ENCODE measurements around the gene AOC2.
"Not testable (repeated sequence)": the region's sequence is repeated elsewhere in the genome, so short reads cannot be mapped to it uniquely, and the experiment has no call there.

The AOC2 gene

DNA sequence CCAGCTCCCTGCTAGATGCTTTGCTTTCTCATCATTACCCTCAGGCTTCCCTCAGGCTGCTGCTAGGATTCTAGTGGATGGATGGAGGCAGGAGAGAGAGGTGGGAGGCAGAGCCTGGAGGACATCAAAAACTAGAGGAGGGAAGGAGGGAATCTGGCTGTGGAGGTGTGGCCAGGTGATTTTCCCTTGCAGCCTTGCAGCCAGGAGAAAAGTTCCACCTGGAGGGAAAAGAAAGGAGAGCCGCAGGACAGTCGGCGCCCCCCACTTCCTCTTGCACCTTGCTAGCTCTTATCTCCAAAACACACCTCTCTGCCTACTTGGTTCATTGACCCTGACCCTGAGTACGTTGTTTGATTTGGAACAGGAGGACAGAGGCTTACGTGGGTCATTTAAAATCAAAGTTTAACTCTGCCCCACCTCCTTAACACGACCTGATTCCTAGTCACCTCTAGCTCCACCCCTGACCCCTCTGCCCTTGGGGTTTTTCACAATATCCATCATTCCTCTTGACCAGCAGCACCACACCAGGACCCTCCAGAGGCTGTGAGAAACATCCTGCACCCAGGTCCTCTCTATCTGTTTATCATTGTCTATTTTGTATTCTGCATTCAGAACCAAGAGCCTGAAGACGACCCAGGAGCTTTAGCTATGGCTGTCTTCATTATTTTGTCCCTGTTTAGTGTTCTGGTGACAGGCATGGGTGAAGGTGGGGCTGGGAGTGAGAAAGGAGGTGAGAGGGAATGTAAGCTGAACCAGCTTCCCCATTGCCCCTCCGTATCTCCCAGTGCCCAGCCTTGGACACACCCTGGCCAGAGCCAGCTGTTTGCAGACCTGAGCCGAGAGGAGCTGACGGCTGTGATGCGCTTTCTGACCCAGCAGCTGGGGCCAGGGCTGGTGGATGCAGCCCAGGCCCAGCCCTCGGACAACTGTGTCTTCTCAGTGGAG is 22.5 kb downstream of the AOC2 start:
- in situ Hi-C loops (cut with MboI; ENCODE audit: low sequenced_read_pairs, unreplicated experiment): no loop called here
- no peak for DNase-seq (ENCODE audit: low spot score)
- TF ChIP-seq, protein P1, sequence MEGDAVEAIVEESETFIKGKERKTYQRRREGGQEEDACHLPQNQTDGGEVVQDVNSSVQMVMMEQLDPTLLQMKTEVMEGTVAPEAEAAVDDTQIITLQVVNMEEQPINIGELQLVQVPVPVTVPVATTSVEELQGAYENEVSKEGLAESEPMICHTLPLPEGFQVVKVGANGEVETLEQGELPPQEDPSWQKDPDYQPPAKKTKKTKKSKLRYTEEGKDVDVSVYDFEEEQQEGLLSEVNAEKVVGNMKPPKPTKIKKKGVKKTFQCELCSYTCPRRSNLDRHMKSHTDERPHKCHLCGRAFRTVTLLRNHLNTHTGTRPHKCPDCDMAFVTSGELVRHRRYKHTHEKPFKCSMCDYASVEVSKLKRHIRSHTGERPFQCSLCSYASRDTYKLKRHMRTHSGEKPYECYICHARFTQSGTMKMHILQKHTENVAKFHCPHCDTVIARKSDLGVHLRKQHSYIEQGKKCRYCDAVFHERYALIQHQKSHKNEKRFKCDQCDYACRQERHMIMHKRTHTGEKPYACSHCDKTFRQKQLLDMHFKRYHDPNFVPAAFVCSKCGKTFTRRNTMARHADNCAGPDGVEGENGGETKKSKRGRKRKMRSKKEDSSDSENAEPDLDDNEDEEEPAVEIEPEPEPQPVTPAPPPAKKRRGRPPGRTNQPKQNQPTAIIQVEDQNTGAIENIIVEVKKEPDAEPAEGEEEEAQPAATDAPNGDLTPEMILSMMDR (IDR thresholded peaks at IDR 0.05; ENCODE audit: borderline replicate concordance, control extremely low read depth, extremely low read depth, insufficient read depth, missing control alignments): no peak

DNA sequence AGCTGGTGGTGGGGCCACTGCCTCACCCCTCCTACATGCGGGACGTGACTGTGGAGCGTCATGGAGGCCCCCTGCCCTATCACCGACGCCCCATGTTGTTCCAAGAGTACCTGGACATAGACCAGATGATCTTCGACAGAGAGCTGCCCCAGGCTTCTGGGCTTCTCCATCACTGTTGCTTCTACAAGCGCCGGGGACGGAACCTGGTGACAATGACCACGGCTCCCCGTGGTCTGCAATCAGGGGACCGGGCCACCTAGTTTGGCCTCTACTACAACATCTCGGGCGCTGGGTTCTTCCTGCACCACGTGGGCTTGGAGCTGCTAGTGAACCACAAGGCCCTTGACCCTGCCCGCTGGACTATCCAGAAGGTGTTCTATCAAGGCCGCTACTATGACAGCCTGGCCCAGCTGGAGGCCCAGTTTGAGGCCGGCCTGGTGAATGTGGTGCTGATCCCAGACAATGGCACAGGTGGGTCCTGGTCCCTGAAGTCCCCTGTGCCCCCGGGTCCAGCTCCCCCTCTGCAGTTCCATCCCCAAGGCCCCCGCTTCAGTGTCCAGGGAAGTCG is 23.4 kb downstream of the AOC2 start:
- in situ Hi-C loops (cut with MboI; ENCODE audit: low sequenced_read_pairs, unreplicated experiment); DNase-seq (ENCODE audit: low spot score): not testable (repeated sequence)

DNA sequence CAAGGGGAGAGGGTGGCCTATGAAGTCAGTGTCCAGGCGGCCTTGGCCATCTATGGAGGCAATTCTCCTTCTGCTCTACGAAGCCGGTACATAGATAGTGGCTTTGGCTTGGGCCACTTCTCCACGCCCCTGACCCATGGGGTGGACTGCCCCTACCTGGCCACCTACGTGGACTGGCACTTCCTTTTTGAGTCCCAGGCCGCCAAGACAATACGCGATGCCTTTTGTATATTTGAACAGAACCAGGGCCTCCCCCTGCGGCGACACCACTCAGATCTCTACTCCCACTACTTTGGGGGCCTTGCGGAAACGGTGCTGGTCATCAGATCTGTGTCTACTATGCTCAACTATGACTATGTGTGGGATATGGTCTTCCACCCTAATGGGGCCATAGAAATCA is 24.0 kb downstream of the AOC2 start:
- no peak for DNase-seq (ENCODE audit: low spot score)
- TF ChIP-seq, protein P1 (IDR thresholded peaks at IDR 0.05; ENCODE audit: borderline replicate concordance, control extremely low read depth, extremely low read depth, insufficient read depth, missing control alignments): no peak
- in situ Hi-C loops (cut with MboI; ENCODE audit: low sequenced_read_pairs, unreplicated experiment): no loop called here

DNA sequence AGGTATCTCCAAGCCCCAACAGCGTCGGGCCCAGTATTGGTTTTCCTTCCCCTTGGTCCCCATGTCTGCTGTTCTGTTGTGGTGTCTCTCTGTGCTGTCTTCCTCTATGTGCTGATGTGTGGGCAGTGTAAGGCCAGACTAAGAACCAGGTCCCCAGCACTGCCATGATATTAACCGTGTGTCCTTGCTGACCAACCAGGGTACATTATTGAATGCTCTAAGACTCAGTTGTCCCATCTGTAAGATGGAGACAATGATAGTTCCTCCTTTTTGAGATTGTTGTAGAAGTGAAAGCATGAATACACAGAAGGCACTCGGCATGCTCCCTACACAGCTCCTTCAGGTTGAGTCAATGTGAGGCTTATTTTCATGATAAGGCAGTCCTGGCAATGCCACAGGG is 27.3 kb downstream of the AOC2 start:
- TF ChIP-seq, protein P1 (IDR thresholded peaks at IDR 0.05; ENCODE audit: borderline replicate concordance, control extremely low read depth, extremely low read depth, insufficient read depth, missing control alignments): no peak
- in situ Hi-C loops (cut with MboI; ENCODE audit: low sequenced_read_pairs, unreplicated experiment): no loop called here
- no peak for DNase-seq (ENCODE audit: low spot score)

DNA sequence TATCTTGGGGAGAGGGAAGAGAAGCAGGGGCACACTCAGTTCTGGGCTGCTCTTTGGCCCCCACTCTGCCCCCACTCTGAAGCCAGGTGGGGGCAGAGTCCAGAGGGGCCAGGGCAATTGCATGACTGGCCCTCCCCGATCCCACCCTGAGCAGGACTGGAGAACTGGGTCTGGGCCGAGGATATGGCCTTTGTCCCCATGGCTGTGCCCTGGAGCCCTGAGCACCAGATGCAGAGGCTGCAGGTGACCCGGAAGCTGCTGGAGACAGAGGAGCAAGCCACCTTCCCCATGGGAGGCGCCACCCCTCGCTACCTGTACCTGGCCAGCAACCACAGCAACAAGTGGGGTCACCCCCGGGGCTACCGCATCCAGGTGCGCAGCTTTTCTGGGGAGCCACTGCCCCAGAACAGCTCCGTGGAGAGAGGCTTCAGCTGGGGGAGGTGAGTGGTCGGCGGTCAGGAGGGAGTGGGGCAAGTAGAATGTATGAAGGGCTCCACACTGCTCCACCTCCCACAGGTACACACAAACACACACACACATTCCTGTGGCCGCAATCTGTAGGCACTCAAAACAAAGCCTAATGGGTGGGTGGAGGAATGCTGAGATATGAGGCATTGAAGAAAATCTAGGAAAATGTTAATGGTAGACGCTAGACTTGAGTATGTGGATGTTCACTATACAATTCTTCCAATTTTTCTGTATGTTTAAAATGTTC is 28.0 kb downstream of the AOC2 start:
- in situ Hi-C loops (cut with MboI; ENCODE audit: low sequenced_read_pairs, unreplicated experiment): no loop called here
- TF ChIP-seq, protein P1 (IDR thresholded peaks at IDR 0.05; ENCODE audit: borderline replicate concordance, control extremely low read depth, extremely low read depth, insufficient read depth, missing control alignments): no peak
- no peak for DNase-seq (ENCODE audit: low spot score)

DNA sequence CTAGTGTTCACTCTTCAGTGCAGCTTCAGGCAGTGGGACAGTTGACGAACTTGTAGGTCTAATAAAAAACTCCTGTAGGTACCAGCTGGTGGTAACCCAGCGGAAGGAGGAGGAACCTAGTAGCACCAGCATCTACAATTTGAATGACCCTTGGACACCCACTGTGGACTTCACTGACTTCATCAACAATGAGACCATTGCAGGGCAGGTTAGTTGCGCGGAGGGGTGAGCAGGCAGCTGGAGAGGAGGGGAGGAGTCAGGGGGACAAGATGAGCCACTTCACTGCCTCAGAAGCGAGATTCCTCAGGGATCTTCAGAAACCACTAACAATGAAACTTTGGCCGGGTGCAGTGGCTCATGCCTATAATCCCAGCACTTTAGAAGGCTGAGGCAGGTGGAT is 28.9 kb downstream of the AOC2 start:
- in situ Hi-C loops (cut with MboI; ENCODE audit: low sequenced_read_pairs, unreplicated experiment): no loop called here
- no peak for DNase-seq (ENCODE audit: low spot score)
- TF ChIP-seq, protein P1 (IDR thresholded peaks at IDR 0.05; ENCODE audit: borderline replicate concordance, control extremely low read depth, extremely low read depth, insufficient read depth, missing control alignments): no peak

DNA sequence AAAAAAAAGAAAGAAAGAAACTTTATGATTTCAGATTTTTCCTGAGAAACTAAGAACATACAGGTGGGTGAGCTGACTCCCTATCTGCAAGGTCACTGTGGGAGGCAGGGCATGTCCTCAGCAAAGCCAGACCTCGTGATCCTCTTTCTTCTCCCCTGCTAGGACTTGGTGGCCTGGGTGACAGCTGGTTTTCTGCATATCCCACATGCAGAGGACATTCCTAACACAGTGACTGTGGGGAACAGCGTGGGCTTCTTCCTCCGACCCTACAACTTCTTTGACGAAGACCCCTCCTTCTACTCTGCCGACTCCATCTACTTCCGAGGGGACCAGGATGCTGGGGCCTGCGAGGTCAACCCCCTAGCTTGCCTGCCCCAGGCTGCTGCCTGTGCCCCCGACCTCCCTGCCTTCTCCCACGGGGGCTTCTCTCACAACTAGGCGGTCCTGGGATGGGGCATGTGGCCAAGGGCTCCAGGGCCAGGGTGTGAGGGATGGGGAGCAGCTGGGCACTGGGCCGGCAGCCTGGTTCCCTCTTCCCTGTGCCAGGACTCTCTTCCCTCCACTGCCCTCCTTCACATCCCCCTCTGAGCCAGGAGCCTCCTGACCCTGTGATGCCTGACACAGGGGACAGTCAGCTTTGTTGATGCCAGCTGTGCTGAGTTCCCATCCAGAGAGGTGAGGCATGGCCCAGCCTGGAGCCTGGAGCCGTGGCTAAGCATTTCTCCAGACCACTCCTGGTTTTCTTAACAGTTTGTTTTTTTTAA is 29.7 kb downstream of the AOC2 start:
- DNase-seq (ENCODE audit: low spot score); in situ Hi-C loops (cut with MboI; ENCODE audit: low sequenced_read_pairs, unreplicated experiment): not testable (repeated sequence)
